Activated CD8-positive, alpha-beta memory T cell treated with anti-CD3 and anti-CD28 coated beads for 4 hours (primary cell): Measurements from ENCODE around the gene PPP1R14B.
"Not testable (repeated sequence)": the region's sequence is repeated elsewhere in the genome, so short reads cannot be mapped to it uniquely, and the experiment has no call there.

Experiments
- DNase-seq, 2 donors: peaks; one replicate each; pipeline ENCODE4 v3.0.0-alpha.2; 2020; ENCODE audit warnings: low read depth in 2 of 2

PPP1R14B gene

GRCh38 chr11:64260147-64260708, 13.5 kb upstream of the PPP1R14B start:
- DNase-seq: no peak

- DNase-seq: no peak
These were observed 12.9 kb upstream of the PPP1R14B start for GRCh38 chr11:64259533-64260067.

GRCh38 chr11:64258946-64259532, 12.3 kb upstream of the PPP1R14B start:
- no peak for DNase-seq

GRCh38 chr11:64258356-64258755, 11.6 kb upstream of the PPP1R14B start:
- DNase-seq: no peak

- DNase-seq: no peak
These were observed 9.6 kb upstream of the PPP1R14B start for GRCh38 chr11:64256300-64256699.

- DNase-seq: no peak
These were observed 8.7 kb upstream of the PPP1R14B start for GRCh38 chr11:64255135-64256128.

- DNase-seq: no peak
These were observed 7.6 kb upstream of the PPP1R14B start for GRCh38 chr11:64254326-64254725.

GRCh38 chr11:64253481-64253880, 6.7 kb upstream of the PPP1R14B start:
- DNase-seq: no peak

GRCh38 chr11:64253043-64253442, 6.3 kb upstream of the PPP1R14B start:
- DNase-seq: no peak

GRCh38 chr11:64252003-64252872, 5.5 kb upstream of the PPP1R14B start:
- no peak for DNase-seq

GRCh38 chr11:64251753-64252002, 4.9 kb upstream of the PPP1R14B start:
- DNase-seq: no peak

GRCh38 chr11:64251016-64251752, 4.4 kb upstream of the PPP1R14B start, which contains the start of gene PLCB3:
TSS of gene PLCB3 (plus strand) at chr11:64251530. CDS start at chr11:64251650, 120 bp downstream.
- no peak for DNase-seq

- no peak for DNase-seq
These were observed 3.8 kb upstream of the PPP1R14B start for GRCh38 chr11:64250415-64251015.

GRCh38 chr11:64249563-64250414, 3.0 kb upstream of the PPP1R14B start:
- DNase-seq: no peak

- DNase-seq: no peak
These were observed 2.3 kb upstream of the PPP1R14B start for GRCh38 chr11:64249038-64249437.

- no peak for DNase-seq
These were observed 1.8 kb upstream of the PPP1R14B start for GRCh38 chr11:64248578-64248977.

GRCh38 chr11:64247729-64248531, 1.2 kb upstream of the PPP1R14B start:
- no peak for DNase-seq

- not testable (repeated sequence) for DNase-seq
These were observed 197 bp downstream of the PPP1R14B start for GRCh38 chr11:64246621-64246870.
